HS-5 (cell line): ENCODE measurements around the gene AAMDC.
"Not testable (repeated sequence)": the region's sequence is repeated elsewhere in the genome, so short reads cannot be mapped to it uniquely, and the experiment has no call there.

ENCODE experiments used
- DNase-seq: peaks from one replicate; pipeline ENCODE4 v3.0.0-alpha.2; 2012; ENCODE audit warnings: low read depth

The AAMDC gene

GRCh38 chr11:77886401-77886800, 65.5 kb downstream of the AAMDC start:
- DNase-seq: no peak

- DNase-seq: not testable (repeated sequence)
Measured at GRCh38 chr11:77889045-77889444, 68.1 kb downstream of the AAMDC start.

- DNase-seq: not testable (repeated sequence)
Measured at GRCh38 chr11:77890100-77890614, 69.2 kb downstream of the AAMDC start.

- not testable (repeated sequence) for DNase-seq
Measured at GRCh38 chr11:77890619-77891056, 69.7 kb downstream of the AAMDC start.

GRCh38 chr11:77891256-77891655, 70.3 kb downstream of the AAMDC start:
- not testable (repeated sequence) for DNase-seq

GRCh38 chr11:77891703-77892102, 70.8 kb downstream of the AAMDC start:
- DNase-seq: not testable (repeated sequence)

- not testable (repeated sequence) for DNase-seq
Measured at GRCh38 chr11:77894949-77895348, 74.0 kb downstream of the AAMDC start.

- DNase-seq: no peak
Measured at GRCh38 chr11:77908835-77909234, 87.9 kb downstream of the AAMDC start.

- no peak for DNase-seq
Measured at GRCh38 chr11:77909277-77909676, 88.3 kb downstream of the AAMDC start.

- not testable (repeated sequence) for DNase-seq
Measured at GRCh38 chr11:77910828-77911227, 89.9 kb downstream of the AAMDC start.

- not testable (repeated sequence) for DNase-seq
Measured at GRCh38 chr11:77913608-77914306, 92.8 kb downstream of the AAMDC start.

GRCh38 chr11:77914307-77914791, 93.4 kb downstream of the AAMDC start:
- DNase-seq: peak; percentile 24

GRCh38 chr11:77917713-77918112, 96.8 kb downstream of the AAMDC start:
- DNase-seq: not testable (repeated sequence)
